Activated CD8-positive, alpha-beta memory T cell treated with anti-CD3 and anti-CD28 coated beads, Interleukin-2, amount 50 U/mL, for 24 hours (primary cell): ENCODE measurements around the gene DSCAM.

Source experiments
- DNase-seq: peaks from one replicate; pipeline ENCODE4 v3.0.0-alpha.2; 2020; ENCODE audit errors: extremely low read depth

The DSCAM gene

GRCh38 chr21:40547906-40548513 lies 298.9 kb downstream of the DSCAM start:
- no peak for DNase-seq

- DNase-seq, result no peak
These were observed 300.3 kb downstream of the DSCAM start for GRCh38 chr21:40546647-40547046.

- no peak for DNase-seq
These were observed 306.7 kb downstream of the DSCAM start for GRCh38 chr21:40540216-40540615.

DNA sequence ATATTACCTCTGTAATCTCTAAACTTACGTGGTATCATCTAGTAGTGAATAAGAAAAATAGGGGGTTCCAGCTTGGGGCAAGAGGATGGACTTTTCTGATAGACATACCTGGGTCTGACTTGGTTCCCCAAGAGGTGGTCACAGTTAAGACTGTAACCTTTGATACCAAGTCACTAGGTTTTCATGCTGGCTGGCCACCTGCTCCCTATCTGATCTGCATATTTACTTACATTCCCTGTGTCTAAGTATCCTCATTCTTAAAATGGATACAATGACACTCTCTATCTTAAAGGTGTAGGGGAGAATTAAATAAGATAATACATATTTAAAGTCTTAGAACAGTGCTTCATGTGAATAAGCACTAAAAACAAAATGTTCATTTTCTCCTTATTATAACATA lies 312.1 kb downstream of the DSCAM start:
- DNase-seq, result no peak

DNA sequence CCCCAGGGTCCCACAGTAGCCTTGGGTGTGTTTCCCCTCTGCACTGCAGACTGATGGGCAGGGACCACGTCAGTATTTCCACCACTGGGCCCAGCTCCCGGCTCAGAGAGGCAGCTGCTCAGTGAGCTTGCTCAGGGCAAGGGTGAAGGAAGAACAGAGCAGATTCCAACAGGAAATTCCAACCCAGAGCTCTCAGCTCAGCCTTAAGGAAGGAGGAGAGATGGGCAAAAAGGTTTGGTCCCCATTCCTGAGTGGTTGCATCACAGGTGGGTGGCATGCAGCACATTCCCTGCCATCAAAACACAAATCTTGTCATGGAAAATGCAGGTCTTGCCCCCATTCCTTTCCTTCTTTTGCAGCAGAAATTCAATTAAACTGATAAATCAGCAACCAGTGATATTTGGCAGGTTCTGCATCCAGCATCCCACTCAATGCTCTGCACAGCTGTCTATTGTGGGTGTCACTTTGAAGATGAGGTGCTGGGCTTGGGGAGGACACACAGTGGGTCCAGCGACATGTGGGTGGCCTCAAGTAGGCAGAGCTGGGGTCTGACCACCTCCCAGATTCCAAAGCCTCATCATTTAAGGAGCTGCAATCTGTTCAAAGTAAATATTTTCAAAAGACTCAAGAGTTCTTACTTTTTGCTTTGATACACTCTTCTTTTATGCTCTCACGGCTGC lies 315.4 kb downstream of the DSCAM start:
- no peak for DNase-seq

DNA sequence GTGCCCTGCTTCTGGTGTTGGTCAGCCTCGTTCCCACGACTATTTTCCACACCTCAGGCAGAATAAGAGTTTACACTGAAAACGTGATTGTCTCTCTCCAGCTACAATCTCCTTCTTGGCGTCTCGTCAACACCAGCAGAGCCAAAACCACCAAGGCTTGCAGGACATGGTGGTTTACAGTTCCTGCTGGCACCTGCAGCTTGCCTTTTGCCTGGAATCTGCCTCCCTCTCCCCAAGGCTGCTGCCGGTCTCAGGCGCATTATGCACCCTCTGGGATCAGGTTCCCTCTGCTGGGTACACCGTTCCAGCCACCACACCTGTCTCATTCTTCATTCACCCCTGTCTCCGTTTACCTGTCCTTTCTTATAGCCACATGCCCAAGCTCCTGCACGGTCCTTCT lies 315.9 kb downstream of the DSCAM start:
- DNase-seq, result no peak

- DNase-seq, result no peak
These were observed 329.3 kb downstream of the DSCAM start for GRCh38 chr21:40517646-40518045.

GRCh38 chr21:40516335-40516734 lies 330.6 kb downstream of the DSCAM start:
- DNase-seq, result no peak

GRCh38 chr21:40512590-40512989 lies 334.4 kb downstream of the DSCAM start:
- DNase-seq, result no peak

- no peak for DNase-seq
These were observed 339.0 kb downstream of the DSCAM start for GRCh38 chr21:40507978-40508377.

DNA sequence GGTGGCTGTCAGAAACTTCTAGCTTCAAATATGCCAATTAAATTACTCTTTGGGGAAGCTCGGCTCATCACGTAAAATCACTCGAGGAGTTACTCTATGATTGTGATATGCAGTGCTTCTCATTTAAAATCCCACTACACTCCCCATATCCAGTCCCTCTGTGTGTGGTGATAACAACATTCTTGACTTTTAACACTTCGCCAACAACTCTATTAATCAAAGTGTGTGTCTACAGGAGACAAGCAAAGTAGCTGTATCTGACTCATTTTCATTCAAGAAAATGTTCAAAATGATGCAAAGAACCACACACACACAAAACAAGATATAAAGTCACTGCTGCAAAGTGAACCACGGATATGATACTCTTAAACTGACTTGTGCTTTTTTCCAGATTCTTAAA lies 341.3 kb downstream of the DSCAM start:
- no peak for DNase-seq

DNA sequence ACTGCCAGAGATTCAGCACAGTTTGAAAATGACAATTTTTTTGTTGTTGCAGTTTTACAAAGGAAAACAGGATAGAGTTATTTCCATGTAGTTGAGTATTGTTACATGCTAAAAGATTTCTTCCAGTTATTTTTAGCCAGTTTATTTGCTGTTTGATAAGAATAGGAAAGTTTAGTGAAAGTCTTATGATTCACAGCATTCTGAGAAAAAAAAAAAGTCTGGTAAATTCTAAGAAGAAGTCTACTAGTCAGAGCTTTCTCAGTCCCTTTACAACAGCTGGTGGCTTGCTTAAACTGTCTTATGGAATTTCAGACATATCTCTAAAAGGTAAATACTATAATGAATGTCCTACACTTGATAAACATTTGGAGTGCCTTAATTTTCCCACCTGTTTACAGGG lies 341.7 kb downstream of the DSCAM start:
- DNase-seq, result no peak

DNA sequence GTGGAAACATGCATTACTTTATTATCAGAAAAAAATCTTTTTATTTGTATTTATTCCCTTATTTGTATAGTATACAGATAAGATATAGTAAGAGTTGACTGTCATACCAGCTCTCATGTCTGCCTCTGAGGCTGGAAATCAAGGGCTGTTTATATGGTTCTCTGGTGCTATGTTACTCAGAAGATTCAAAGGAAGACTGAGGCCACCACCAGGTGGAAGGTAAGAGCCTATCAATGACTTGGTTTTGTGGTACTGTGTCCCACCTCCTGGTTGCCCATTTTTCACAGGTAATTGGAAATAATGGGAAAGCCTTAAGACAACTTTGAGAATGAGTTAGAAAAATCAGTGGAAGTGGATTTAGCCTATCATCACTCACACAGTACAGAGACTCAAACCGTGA lies 342.1 kb downstream of the DSCAM start:
- no peak for DNase-seq

DNA sequence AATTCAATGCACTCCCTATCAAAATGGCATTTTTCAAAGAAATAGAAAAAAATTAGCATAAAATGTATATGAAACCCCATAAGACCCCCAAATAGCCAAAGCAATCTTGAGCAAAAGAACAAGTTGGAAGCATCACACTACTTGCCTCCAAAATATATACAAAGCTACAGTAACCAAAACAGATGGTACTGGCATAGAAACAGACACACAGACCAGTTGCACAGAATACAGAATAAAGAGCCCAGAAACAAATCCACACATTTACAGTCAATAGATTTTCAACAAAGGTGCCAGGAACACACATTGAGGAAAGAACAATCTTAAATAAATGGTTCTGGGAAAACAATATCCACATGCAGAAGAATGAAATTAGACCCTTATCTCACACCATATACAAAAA lies 350.8 kb downstream of the DSCAM start:
- no peak for DNase-seq

DNA sequence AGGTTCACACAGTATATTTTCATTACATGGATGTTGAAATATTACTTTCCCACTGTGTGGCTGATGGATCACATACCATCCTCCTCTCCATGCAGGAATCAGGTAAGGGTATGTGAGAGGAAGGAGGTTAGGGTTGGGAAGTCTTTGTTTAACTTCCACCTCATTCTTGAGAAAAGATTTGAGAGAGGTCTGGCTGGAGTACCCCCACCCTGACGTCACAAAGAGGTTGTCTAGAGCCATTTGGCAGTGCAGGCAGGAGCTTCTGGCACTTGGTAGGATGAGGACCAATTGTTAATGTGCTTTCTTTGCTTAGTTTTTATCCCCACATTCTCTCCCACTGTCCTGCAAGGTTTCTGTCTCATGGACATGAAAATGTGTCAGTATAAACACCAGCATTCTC lies 356.6 kb downstream of the DSCAM start:
- DNase-seq, result no peak

GRCh38 chr21:40489001-40489400 lies 358.0 kb downstream of the DSCAM start:
- no peak for DNase-seq

- DNase-seq, result no peak
These were observed 365.2 kb downstream of the DSCAM start for GRCh38 chr21:40481764-40482163.

- no peak for DNase-seq
These were observed 372.4 kb downstream of the DSCAM start for GRCh38 chr21:40474513-40474912.

DNA sequence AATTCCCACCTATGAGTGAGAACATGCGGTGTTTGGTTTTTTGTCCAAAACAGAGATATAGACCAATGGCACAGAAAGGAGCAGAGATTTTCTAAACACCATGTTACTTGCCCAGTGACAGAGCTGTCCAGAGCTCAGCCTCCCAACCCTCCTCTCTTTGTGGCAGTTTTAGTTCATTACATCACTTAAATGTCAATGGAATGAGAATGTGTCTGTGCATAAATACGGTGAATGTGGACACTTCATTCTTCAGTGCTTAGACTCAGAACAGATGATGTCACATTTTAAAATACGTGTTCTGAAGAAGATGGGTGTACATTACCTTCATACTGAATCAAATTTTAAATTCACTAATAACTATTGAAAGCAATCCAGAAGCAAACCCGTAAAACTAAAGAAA lies 374.9 kb downstream of the DSCAM start:
- DNase-seq, result no peak

- no peak for DNase-seq
These were observed 375.9 kb downstream of the DSCAM start for GRCh38 chr21:40471103-40471502.

GRCh38 chr21:40466893-40467483 lies 380.0 kb downstream of the DSCAM start:
- no peak for DNase-seq

GRCh38 chr21:40465382-40465781 lies 381.6 kb downstream of the DSCAM start:
- DNase-seq, result no peak

- DNase-seq, result no peak
These were observed 383.8 kb downstream of the DSCAM start for GRCh38 chr21:40463176-40463575.

DNA sequence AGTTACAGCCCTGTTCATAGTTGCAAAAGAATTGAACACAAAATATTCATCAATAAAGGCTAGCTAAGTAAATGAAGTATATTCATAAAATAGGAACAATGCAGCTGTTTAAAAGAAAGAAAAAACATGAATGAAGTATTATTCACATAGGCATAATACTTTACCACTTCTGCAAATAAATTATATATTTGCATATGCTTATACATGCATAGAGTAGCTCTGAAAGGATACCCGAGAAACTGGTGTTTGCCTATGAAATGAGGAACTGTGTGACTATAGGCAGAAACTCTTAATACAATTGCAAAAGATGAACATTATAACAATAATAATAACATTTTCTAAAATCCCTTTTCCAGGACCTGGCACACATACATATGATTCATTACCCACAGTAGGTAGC lies 385.9 kb downstream of the DSCAM start:
- no peak for DNase-seq
